ENCODE results near the gene ODAD2. TPM values are rescaled to one million over a fixed set of nuclear protein-coding genes. Genes with fewer than 3 reads are reported as not detected.

ODAD2 gene
- total and polyA plus RNA-seq, 8 donors = 0.29 to 9.3 (median 4.6) TPM

DNA sequence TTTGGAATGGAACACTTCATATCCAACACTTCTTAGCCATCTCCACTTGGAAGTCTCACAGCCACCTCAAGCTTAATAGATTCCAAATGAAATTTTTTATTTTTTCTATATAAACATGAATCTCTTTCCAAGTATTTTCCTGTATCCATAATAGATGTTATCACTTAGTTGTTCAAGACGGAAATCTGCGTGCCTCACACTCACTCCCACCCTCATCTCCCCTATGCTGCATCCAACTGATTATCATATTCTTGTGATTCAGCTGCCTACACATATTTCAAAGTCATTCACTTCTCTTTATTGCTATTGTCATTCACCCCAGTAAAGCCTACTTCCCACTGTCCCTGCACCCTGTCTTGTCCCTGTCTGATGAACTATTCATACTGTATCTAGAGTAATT is 183.0 kb downstream of the ODAD2 start:
- peaks cover 3 to 7% of the 10 kb centered on the region in 2 donors for H3K4me1 ChIP-seq
- H3K4me3 ChIP-seq = no peak overlapping the region
- DNase-seq (no peak), ATAC-seq (no peak)
- no peaks in the 10 kb centered on the region for H3K27me3 ChIP-seq
- no peaks in the 10 kb centered on the region for H3K9me3 ChIP-seq
- no peaks in the 10 kb centered on the region for H3K36me3 ChIP-seq
- no peak overlapping the region for H3K27ac ChIP-seq
- intact Hi-C loops (cut with DNase I) = no loop called here
- TF ChIP-seq, protein P1, sequence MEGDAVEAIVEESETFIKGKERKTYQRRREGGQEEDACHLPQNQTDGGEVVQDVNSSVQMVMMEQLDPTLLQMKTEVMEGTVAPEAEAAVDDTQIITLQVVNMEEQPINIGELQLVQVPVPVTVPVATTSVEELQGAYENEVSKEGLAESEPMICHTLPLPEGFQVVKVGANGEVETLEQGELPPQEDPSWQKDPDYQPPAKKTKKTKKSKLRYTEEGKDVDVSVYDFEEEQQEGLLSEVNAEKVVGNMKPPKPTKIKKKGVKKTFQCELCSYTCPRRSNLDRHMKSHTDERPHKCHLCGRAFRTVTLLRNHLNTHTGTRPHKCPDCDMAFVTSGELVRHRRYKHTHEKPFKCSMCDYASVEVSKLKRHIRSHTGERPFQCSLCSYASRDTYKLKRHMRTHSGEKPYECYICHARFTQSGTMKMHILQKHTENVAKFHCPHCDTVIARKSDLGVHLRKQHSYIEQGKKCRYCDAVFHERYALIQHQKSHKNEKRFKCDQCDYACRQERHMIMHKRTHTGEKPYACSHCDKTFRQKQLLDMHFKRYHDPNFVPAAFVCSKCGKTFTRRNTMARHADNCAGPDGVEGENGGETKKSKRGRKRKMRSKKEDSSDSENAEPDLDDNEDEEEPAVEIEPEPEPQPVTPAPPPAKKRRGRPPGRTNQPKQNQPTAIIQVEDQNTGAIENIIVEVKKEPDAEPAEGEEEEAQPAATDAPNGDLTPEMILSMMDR (IDR thresholded peaks at IDR 0.05) = no peak

DNA sequence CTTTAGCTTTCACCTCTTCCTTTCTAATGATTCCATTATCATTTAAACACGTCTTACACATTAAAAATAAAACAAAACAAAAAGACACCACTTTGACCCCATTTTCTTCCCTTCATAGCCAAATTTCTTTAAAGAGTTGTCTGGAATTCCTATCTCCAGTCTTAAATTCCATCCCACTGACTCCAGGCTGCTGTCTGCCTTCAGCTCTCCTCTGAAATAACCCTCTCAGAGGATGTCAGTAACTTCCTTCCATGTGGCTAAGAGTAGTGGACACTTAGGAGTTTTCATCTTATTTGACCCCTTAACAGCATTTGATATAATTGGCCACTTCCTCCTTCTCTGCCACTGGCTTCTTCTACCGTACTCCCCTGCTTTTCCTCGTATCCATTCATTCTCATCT is 183.6 kb downstream of the ODAD2 start:
- peaks cover 3% of the 10 kb centered on the region in 2 donors for H3K4me1 ChIP-seq
- H3K9me3 ChIP-seq = no peaks in the 10 kb centered on the region
- H3K27ac ChIP-seq = no peak overlapping the region
- ATAC-seq (no peak), DNase-seq (no peak)
- no peaks in the 10 kb centered on the region for H3K36me3 ChIP-seq
- H3K27me3 ChIP-seq = no peaks in the 10 kb centered on the region
- TF ChIP-seq, protein P1 (IDR thresholded peaks at IDR 0.05) = no peak
- no peak overlapping the region for H3K4me3 ChIP-seq
- intact Hi-C loops (cut with DNase I) = no loop called here

DNA sequence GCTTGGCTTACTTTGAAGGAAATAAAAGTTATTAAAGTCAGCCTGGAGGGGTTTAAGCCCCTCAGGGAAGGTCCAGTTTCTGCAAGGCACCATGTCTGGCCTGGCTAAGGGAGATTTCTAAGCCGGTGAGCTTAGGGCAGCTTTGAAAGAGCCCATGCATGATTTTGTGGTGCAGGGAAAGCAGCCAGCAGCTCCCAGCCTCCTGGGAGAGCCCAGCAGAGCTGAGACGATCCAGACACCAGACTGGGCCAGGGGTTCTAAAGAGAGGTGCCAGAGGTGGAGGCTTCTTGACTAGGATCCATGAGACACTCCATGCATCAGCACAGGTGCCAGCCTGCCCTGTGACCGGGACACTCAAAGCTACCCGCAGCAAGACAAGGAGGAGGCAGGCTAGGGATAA is 193.7 kb downstream of the ODAD2 start:
- no peak for ATAC-seq
- intact Hi-C loops (cut with DNase I) = no loop called here
- H3K9me3 ChIP-seq = no peaks in the 10 kb centered on the region
- no peak overlapping the region for H3K4me3 ChIP-seq
- TF ChIP-seq, protein P1 (IDR thresholded peaks at IDR 0.05) = no peak
- H3K27me3 ChIP-seq = peaks cover 0 to 9% of the 10 kb centered on the region in 2 donors
- H3K27ac ChIP-seq = no peak overlapping the region
- no peaks in the 10 kb centered on the region for H3K36me3 ChIP-seq
- no peaks in the 10 kb centered on the region for H3K4me1 ChIP-seq
- DNase-seq = no peak

DNA sequence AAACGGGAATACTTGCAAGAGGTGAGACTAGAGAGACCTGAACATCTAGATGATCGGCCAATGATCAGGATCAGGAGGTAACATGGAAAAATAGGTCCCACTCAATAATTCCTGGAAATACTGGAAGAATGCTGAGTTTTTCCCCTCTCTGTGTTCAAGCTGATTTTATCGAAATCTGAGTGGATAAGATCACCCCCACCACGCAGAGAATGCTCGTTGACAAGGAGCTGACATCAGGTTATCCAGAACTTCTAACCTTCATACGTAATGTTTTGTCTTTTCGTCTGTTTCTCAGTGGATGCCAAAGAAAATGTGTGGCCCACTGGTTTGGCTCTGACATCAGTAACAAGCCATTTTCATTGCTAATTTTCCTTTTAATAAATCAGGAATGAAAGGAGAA is 194.7 kb downstream of the ODAD2 start:
- Histone ChIP-seq H3K4me1 (no peaks in the 10 kb centered on the region), H3K4me3 (no peak overlapping the region), H3K36me3 (no peaks in the 10 kb centered on the region), H3K27ac (no peak overlapping the region), H3K9me3 (no peaks in the 10 kb centered on the region), H3K27me3 (peaks cover 0 to 9% of the 10 kb centered on the region in 2 donors)
- DNase-seq = no peak
- TF ChIP-seq, protein P1 (IDR thresholded peaks at IDR 0.05) = no peak
- intact Hi-C loops (cut with DNase I) = no loop called here
- ATAC-seq = no peak

DNA sequence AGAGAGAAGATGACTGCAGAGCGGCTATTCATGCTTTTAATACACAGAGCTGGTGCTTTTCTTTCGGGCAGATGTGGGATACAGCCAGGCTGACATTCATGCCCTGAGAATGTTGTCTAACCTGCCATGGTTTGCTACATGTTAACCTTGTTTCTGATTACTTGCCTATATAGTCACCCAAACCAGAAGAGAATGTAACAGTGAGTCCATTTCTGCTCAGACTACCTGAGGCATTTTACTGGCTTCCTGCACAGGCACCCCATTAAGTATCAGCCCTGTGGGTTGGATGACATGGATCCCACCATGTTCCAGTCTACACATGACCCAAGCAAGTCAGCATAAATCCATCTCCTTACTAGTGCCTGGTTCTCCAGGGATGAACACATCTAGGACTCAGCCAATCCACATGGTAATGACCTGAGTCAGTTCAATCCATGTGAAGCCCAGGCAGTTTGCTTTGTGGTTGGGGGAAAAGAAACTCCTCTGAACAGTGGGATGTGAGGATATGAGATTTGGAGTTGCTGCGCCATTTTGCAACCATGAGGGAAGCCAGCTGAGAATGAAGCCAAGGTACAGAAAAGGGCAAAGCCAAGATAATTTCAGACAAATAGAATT is 197.6 kb downstream of the ODAD2 start:
- H3K36me3 ChIP-seq = no peaks in the 10 kb centered on the region
- H3K4me3 ChIP-seq = no peak overlapping the region
- no peak for ATAC-seq
- H3K9me3 ChIP-seq = no peaks in the 10 kb centered on the region
- peaks cover 0 to 9% of the 10 kb centered on the region in 2 donors for H3K27me3 ChIP-seq
- no peaks in the 10 kb centered on the region for H3K4me1 ChIP-seq
- no peak overlapping the region for H3K27ac ChIP-seq
- intact Hi-C loops (cut with DNase I) = no loop called here
- no peak for DNase-seq
- TF ChIP-seq, protein P1 (IDR thresholded peaks at IDR 0.05) = no peak
